H1 (cell line): Measurements from ENCODE around the gene SURF1.

Experiments
- CTCF ChIP-seq, 3 experiments: IDR thresholded peaks; 1 replicate in 2 of 3; 2 replicates in 1 of 3; pipeline versions ENCODE4 v1.5.1 to v1.6.1; 2011; ENCODE audit warnings: low read length in 3 of 3, mild to moderate bottlenecking in 3 of 3, inconsistent platforms in 2 of 3, low read depth in 1 of 3, moderate library complexity in 1 of 3; ENCODE audit not compliant: insufficient read depth in 1 of 3; ENCODE audit errors: control extremely low read depth in 1 of 3
- HDAC2 ChIP-seq, 2 experiments: fragments of 300-600 bp in 1 of 2; sonication (generic) in 1 of 2; IDR thresholded peaks; 2 replicates each; pipeline ENCODE4 v1.6.1; 2011 to 2012; ENCODE audit warnings: low read depth in 2 of 2, low read length in 2 of 2, mild to moderate bottlenecking in 2 of 2, moderate library complexity in 2 of 2, borderline replicate concordance in 1 of 2, inconsistent platforms in 1 of 2
- RAD21 ChIP-seq, 2 experiments: IDR thresholded peaks in 1 of 2; conservative IDR thresholded peaks in 1 of 2; 2 replicates each; pipeline ENCODE4 v1.6.1; 2011; ENCODE audit warnings: low read depth in 2 of 2, low read length in 2 of 2, improper control_type of control experiment in 1 of 2, inconsistent platforms in 1 of 2, mild to moderate bottlenecking in 1 of 2, moderate library complexity in 1 of 2
- TAF1 ChIP-seq: IDR thresholded peaks from 2 replicates; pipeline ENCODE4 v1.6.1; 2011; ENCODE audit warnings: mild to moderate bottlenecking, low read depth, low read length

- TF ChIP-seq TAF1 (no peak), HDAC2 (IDR thresholded peaks at IDR 0.05; ENCODE audit: borderline replicate concordance in 1 of 2, low read depth in 2 of 2, low read length in 2 of 2) (no peak), CTCF (IDR thresholded peaks at IDR 0.05; ENCODE audit: control extremely low read depth in 1 of 3, insufficient read depth in 1 of 3, low read depth in 1 of 3, low read length in 3 of 3) (no peak), RAD21 (IDR thresholded peaks at IDR 0.05 in 1 of 2, conservative IDR thresholded peaks at IDR 0.05 in 1 of 2; ENCODE audit: low read depth in 2 of 2, low read length in 2 of 2) (no peak)
Observed at GRCh38 chr9:133383438-133383837, 27.2 kb upstream of the SURF1 start.
